MM.1S (cell line): ENCODE results near the gene C1orf50.

Experiments
- DNase-seq: peaks from one replicate; pipeline ENCODE4 v3.0.0-alpha.2; 2015
- H2AFZ ChIP-seq: fragments of 300-600 bp; sonication (generic); 2 replicates; pipeline ENCODE4 v1.6.0; 2016; ENCODE audit warnings: antibody characterized with exemption, low read length
- H3F3A ChIP-seq: fragments of 300-600 bp; sonication (generic); 2 replicates; pipeline ENCODE4 v1.6.1; 2016; ENCODE audit warnings: mild to moderate bottlenecking, antibody characterized with exemption, low read length, moderate library complexity, mixed read lengths; ENCODE audit not compliant: insufficient read depth
- H3K27ac ChIP-seq: fragments of 300-600 bp; sonication (generic); 2 replicates; pipeline ENCODE4 v1.5.1; 2016; ENCODE audit warnings: mild to moderate bottlenecking, low read length
- H3K27me3 ChIP-seq: fragments of 300-600 bp; sonication (generic); replicated peaks from 2 replicates; pipeline ENCODE4 v1.6.0; 2016; ENCODE audit warnings: low read length; ENCODE audit not compliant: insufficient read depth
- H3K36me3 ChIP-seq: fragments of 300-600 bp; sonication (generic); replicated peaks from 2 replicates; pipeline ENCODE4 v1.6.1; 2016; ENCODE audit warnings: mild to moderate bottlenecking, low read length, mixed read lengths; ENCODE audit not compliant: insufficient read depth
- H3K4me1 ChIP-seq: fragments of 300-600 bp; sonication (generic); 2 replicates; pipeline ENCODE4 v1.6.1; 2016; ENCODE audit warnings: low read length, mixed read lengths
- H3K4me2 ChIP-seq: fragments of 300-600 bp; sonication (generic); 2 replicates; pipeline ENCODE4 v1.6.0; 2016; ENCODE audit warnings: low read depth, low read length
- H3K4me3 ChIP-seq: fragments of 300-600 bp; sonication (generic); 2 replicates; pipeline ENCODE4 v1.5.1; 2016; ENCODE audit warnings: low read length, mixed read lengths
- H3K79me2 ChIP-seq: fragments of 300-600 bp; sonication (generic); 2 replicates; pipeline ENCODE4 v1.6.1; 2016; ENCODE audit warnings: mixed run types, low read length, mixed read lengths
- H3K9ac ChIP-seq: fragments of 300-600 bp; sonication (generic); 2 replicates; pipeline ENCODE4 v1.6.1; 2016; ENCODE audit warnings: low read length, mixed read lengths
- H3K9me2 ChIP-seq: fragments of 300-600 bp; sonication (generic); replicated peaks from 2 replicates; pipeline ENCODE4 v1.6.1; 2016; ENCODE audit warnings: mild to moderate bottlenecking, low read length, mixed read lengths; ENCODE audit not compliant: insufficient read depth
- H3K9me3 ChIP-seq: fragments of 300-600 bp; sonication (generic); replicated peaks from 2 replicates; pipeline ENCODE4 v1.6.1; 2016; ENCODE audit warnings: mild to moderate bottlenecking, low read length, mixed read lengths; ENCODE audit not compliant: insufficient read depth
- H4K20me1 ChIP-seq: fragments of 300-600 bp; sonication (generic); 2 replicates; pipeline ENCODE4 v1.6.1; 2016; ENCODE audit warnings: mild to moderate bottlenecking, low read length, moderate library complexity, mixed read lengths; ENCODE audit not compliant: insufficient read depth
- EZH2 ChIP-seq: fragments of 300-600 bp; sonication (generic); optimal IDR thresholded peaks from 2 replicates; pipeline ENCODE3; 2017; ENCODE audit warnings: low read depth, mild to moderate bottlenecking, antibody characterized with exemption, low read length, mixed read lengths
- EZH2phosphoT487 ChIP-seq: fragments of 300-600 bp; sonication (generic); IDR thresholded peaks from 2 replicates; pipeline ENCODE4 v1.6.1; 2018; ENCODE audit warnings: antibody characterized with exemption, low read length
- TF ChIP-seq, protein P1 (sequence below): fragments of 300-600 bp; sonication (generic); IDR thresholded peaks from 2 replicates; pipeline ENCODE4 v1.5.1; 2016; ENCODE audit warnings: antibody characterized with exemption, low read length, mixed read lengths

C1orf50 gene

GRCh38 chr1:42746436-42747105 is 20.5 kb upstream of the C1orf50 start:
- Histone ChIP-seq H3K36me3 (no peaks in the 10 kb centered on the region), H3F3A (no peaks in the 10 kb centered on the region), H3K9me2 (no peaks in the 10 kb centered on the region), H4K20me1 (no peaks in the 10 kb centered on the region), H2AFZ (no peak overlapping the region), H3K9ac (no peak overlapping the region), H3K4me2 (no peak overlapping the region), H3K27ac (no peak overlapping the region), H3K27me3 (no peaks in the 10 kb centered on the region), H3K4me1 (no peaks in the 10 kb centered on the region), H3K4me3 (no peak overlapping the region), H3K9me3 (no peaks in the 10 kb centered on the region), H3K79me2 (no peaks in the 10 kb centered on the region)
- TF ChIP-seq EZH2 (no peak), EZH2phosphoT487 (no peak)
- TF ChIP-seq, protein P1, sequence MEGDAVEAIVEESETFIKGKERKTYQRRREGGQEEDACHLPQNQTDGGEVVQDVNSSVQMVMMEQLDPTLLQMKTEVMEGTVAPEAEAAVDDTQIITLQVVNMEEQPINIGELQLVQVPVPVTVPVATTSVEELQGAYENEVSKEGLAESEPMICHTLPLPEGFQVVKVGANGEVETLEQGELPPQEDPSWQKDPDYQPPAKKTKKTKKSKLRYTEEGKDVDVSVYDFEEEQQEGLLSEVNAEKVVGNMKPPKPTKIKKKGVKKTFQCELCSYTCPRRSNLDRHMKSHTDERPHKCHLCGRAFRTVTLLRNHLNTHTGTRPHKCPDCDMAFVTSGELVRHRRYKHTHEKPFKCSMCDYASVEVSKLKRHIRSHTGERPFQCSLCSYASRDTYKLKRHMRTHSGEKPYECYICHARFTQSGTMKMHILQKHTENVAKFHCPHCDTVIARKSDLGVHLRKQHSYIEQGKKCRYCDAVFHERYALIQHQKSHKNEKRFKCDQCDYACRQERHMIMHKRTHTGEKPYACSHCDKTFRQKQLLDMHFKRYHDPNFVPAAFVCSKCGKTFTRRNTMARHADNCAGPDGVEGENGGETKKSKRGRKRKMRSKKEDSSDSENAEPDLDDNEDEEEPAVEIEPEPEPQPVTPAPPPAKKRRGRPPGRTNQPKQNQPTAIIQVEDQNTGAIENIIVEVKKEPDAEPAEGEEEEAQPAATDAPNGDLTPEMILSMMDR: no peak
- no peak for DNase-seq

GRCh38 chr1:42747125-42747524 is 19.9 kb upstream of the C1orf50 start:
- H3K27me3 ChIP-seq: no peaks in the 10 kb centered on the region
- no peaks in the 10 kb centered on the region for H3F3A ChIP-seq
- H3K36me3 ChIP-seq: no peaks in the 10 kb centered on the region
- no peaks in the 10 kb centered on the region for H3K9me3 ChIP-seq
- H3K27ac ChIP-seq: no peak overlapping the region
- H3K4me2 ChIP-seq: no peak overlapping the region
- TF ChIP-seq EZH2phosphoT487 (no peak), EZH2 (no peak)
- TF ChIP-seq, protein P1: peak; percentile 57
- H3K9ac ChIP-seq: no peak overlapping the region
- H3K9me2 ChIP-seq: no peaks in the 10 kb centered on the region
- H2AFZ ChIP-seq: no peak overlapping the region
- DNase-seq: no peak
- H3K4me1 ChIP-seq: no peaks in the 10 kb centered on the region
- no peaks in the 10 kb centered on the region for H4K20me1 ChIP-seq
- H3K79me2 ChIP-seq: no peaks in the 10 kb centered on the region
- H3K4me3 ChIP-seq: no peak overlapping the region

- no peaks in the 10 kb centered on the region for H3F3A ChIP-seq
- H3K79me2 ChIP-seq: no peaks in the 10 kb centered on the region
- TF ChIP-seq EZH2 (no peak), EZH2phosphoT487 (no peak)
- TF ChIP-seq, protein P1: no peak
- no peaks in the 10 kb centered on the region for H3K4me1 ChIP-seq
- H3K9ac ChIP-seq: no peak overlapping the region
- H3K27me3 ChIP-seq: no peaks in the 10 kb centered on the region
- DNase-seq: no peak
- H3K9me3 ChIP-seq: no peaks in the 10 kb centered on the region
- H2AFZ ChIP-seq: no peak overlapping the region
- H3K27ac ChIP-seq: no peak overlapping the region
- H3K4me3 ChIP-seq: no peak overlapping the region
- H3K4me2 ChIP-seq: no peak overlapping the region
- no peaks in the 10 kb centered on the region for H3K36me3 ChIP-seq
- no peaks in the 10 kb centered on the region for H3K9me2 ChIP-seq
- no peaks in the 10 kb centered on the region for H4K20me1 ChIP-seq
Observed at GRCh38 chr1:42748021-42748420, 19.0 kb upstream of the C1orf50 start.
